Activated CD4-positive, alpha-beta memory T cell treated with anti-CD3 and anti-CD28 coated beads for 36 hours (primary cell): ENCODE results near the gene MAP1LC3B2. TPM values are rescaled to one million over a fixed set of nuclear protein-coding genes. Genes with fewer than 3 reads are reported as not detected.

Source experiments
- CTCF ChIA-PET: fragments of 350-600 bp; sonication (Branson Sonifier 250); formaldehyde crosslinking; loops from one replicate; lab custom pipeline; 2021; ENCODE audit warnings: antibody characterized with exemption, inconsistent platforms; lab: Charles Lee
- POLR2A ChIA-PET: fragments of 350-600 bp; sonication (Branson Sonifier 250); formaldehyde crosslinking; loops from one replicate; lab custom pipeline; 2021; ENCODE audit warnings: antibody characterized with exemption; lab: Charles Lee
- DNase-seq: peaks from one replicate; pipeline ENCODE4 v3.0.0-alpha.2; 2020
- H3K27ac Mint-ChIP-seq: one replicate; pipeline ENCODE4 v1.8.0; 2021; ENCODE audit warnings: mixed read lengths
- H3K27me3 Mint-ChIP-seq: one replicate; pipeline ENCODE4 v1.8.0; 2021; ENCODE audit warnings: mixed read lengths
- H3K36me3 Mint-ChIP-seq: one replicate; pipeline ENCODE4 v1.8.0; 2021; ENCODE audit warnings: mixed read lengths
- H3K4me1 Mint-ChIP-seq: one replicate; pipeline ENCODE4 v1.8.0; 2021; ENCODE audit warnings: low read depth, mixed read lengths
- H3K4me3 Mint-ChIP-seq: one replicate; pipeline ENCODE4 v1.8.0; 2021; ENCODE audit warnings: mild to moderate bottlenecking, mixed read lengths
- H3K9me3 Mint-ChIP-seq: one replicate; pipeline ENCODE4 v1.8.0; 2021; ENCODE audit warnings: mixed read lengths
- intact Hi-C: fragments of 100-400 bp; cut with micrococcal nuclease; formaldehyde crosslinking; loops from one replicate; pipeline ENCODE4 v1.15.1; 2023
- total RNA-seq, 2 experiments: library from RNA; stranded (reverse); gene quantifications; one replicate each; pipeline ENCODE4 v1.2.3, GENCODE V29; 2021

MAP1LC3B2 gene
- total RNA-seq, 2 experiments from 2014 or later, result 0.78 to 1.2 TPM

- DNase-seq, result no peak
- Mint-ChIP-seq H3K36me3 (no peaks in the 10 kb centered on the region), H3K4me1 (peaks cover 2% of the 10 kb centered on the region), H3K9me3 (no peaks in the 10 kb centered on the region), H3K27me3 (peaks cover 2% of the 10 kb centered on the region), H3K4me3 (no peak overlapping the region), H3K27ac (no peak overlapping the region)
- ChIA-PET CTCF (no interaction called here), POLR2A (no interaction called here)
- intact Hi-C loops, result no loop called here
Measured at GRCh38 chr12:116551151-116551550, 8.0 kb upstream of the MAP1LC3B2 start.

DNA sequence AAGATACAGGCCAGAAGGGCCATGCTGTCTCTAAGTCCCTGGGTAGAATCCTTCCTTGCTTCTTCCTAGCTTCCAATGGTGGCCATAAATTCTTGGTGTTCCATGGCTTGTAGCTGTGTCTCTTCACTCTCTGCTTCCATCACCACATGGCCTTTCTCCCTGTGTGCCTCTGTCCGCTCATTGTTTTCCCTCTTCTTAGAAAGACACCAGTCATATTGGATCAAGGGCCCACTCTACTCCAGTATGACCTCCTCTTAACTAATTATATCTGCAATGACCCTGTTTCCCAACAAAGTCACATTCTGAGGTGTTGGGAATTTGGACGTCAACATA is 7.6 kb upstream of the MAP1LC3B2 start:
- H3K36me3 Mint-ChIP-seq, result no peaks in the 10 kb centered on the region
- peaks cover 2% of the 10 kb centered on the region for H3K27me3 Mint-ChIP-seq
- CTCF ChIA-PET, result interaction anchor here (0.9 kb wide), 1 partner anchor 47 kb away, joined by 4 read pairs; no protein-coding TSS in a partner anchor
- POLR2A ChIA-PET, result no interaction called here
- intact Hi-C loops, result no loop called here
- no peaks in the 10 kb centered on the region for H3K9me3 Mint-ChIP-seq
- DNase-seq, result no peak
- no peak overlapping the region for H3K27ac Mint-ChIP-seq
- H3K4me3 Mint-ChIP-seq, result no peak overlapping the region
- H3K4me1 Mint-ChIP-seq, result peaks cover 2% of the 10 kb centered on the region

DNA sequence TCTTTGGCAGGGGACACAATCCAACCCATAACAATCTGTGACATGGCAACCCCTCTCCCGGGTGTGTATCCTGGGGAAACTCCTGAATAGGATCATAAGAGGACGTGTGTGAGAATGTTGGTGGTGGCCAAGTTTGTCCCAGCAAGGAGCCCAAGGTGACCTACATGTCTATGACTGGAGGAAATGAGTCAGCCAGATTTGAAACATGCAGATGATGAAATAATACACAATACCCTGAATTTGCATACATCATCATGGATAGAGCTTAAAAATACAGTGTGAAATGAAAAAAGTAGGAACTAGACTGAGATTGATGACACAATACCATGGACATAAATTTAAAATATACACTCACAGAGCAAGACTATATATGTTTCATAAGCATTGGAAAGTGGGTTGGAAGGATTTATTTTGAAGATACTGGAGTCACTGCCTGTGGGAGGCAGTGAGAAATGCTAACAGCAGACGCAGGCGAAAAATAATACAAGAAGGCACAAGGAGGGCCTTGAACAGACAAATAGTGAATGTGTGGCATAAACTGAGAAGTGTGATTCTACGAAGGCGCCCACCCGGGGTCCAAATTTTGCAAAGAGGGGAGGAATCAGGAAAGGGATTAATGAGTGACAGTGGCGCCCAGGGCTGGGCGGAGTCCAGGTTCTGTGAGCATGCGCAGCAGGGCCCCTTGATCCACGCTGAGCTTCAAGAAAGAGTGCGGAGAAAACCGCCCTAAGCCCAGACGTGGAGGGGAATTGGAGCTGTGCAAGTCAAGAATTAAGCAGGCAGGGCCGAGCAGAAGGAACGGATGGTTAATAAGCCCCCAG is 7.0 kb upstream of the MAP1LC3B2 start:
- Mint-ChIP-seq H3K9me3 (no peaks in the 10 kb centered on the region), H3K36me3 (no peaks in the 10 kb centered on the region), H3K4me1 (peaks cover 7% of the 10 kb centered on the region), H3K4me3 (no peak overlapping the region), H3K27ac (no peak overlapping the region), H3K27me3 (peaks cover 2% of the 10 kb centered on the region)
- intact Hi-C loops, result no loop called here
- DNase-seq, result no peak
- ChIA-PET POLR2A (no interaction called here), CTCF (interaction anchor here (0.9 kb wide), 1 partner anchor 46 kb away, joined by 4 read pairs; no protein-coding TSS in a partner anchor)

DNA sequence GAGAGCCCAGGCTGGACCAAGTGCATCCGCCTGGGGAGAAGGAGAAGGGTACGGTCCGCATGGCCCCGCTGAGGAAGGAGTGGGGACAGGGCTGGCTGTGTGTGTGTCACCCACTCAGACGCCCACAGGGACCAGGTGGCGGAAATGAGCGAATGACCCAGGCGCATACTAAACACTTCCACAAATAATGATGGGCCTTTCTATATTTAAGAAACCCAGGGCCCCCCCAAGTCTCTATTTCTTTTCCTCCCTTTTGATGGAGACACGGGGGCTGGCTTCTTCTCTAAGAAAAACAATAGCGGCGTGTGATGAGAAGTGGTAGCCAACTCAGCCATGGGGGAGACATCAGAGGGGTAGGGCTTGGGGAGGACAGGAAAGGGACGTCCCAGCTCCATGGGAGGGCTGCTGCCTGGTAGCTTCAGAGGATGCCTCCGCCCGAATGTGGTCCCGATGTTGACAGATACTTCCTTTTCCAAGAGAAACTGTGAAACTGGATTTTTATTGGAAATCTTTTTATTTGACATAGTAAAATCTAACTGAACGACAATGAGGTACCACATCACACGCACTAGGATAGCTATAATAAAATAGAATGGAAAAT is 6.3 kb upstream of the MAP1LC3B2 start:
- Mint-ChIP-seq H3K4me3 (no peak overlapping the region), H3K36me3 (no peaks in the 10 kb centered on the region), H3K4me1 (peaks cover 12% of the 10 kb centered on the region), H3K27ac (no peak overlapping the region), H3K27me3 (peaks cover 2% of the 10 kb centered on the region), H3K9me3 (no peaks in the 10 kb centered on the region)
- intact Hi-C loops, result no loop called here
- POLR2A ChIA-PET, result no interaction called here
- no peak for DNase-seq
- CTCF ChIA-PET, result interaction anchor here (0.6 kb wide), 1 partner anchor 10 kb away, joined by 4 read pairs; no protein-coding TSS in a partner anchor

DNA sequence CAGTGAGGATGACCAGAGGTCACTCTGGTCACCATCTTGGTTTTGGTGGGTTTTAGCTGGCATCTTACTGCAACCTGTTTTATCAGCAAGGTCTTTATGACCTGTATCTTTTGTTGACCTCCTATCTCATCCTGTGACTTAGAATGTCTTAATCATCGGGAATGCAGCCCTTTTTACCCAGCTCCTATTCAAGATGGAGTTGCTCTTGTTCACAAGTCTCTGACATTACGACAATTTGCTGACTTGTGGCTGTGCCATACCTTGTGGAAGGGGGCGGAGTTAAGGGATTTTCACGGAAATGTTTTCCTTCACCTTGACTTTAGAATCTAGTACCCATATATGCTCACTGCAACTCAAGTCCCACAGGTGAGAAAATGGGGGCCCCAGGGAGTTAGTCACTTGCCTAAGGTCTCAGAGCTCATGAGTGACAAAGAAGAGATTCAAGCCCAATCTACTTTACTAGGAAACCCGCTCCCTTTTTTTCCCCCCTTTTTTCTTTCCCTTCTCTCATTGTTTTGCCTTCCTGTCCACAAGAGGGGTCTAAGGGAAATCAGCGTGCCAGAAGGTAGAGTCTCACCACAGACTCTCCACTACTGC is 2.7 kb upstream of the MAP1LC3B2 start:
- DNase-seq, result no peak
- no peak overlapping the region for H3K27ac Mint-ChIP-seq
- POLR2A ChIA-PET, result no interaction called here
- CTCF ChIA-PET, result no interaction called here
- H3K36me3 Mint-ChIP-seq, result no peaks in the 10 kb centered on the region
- no peaks in the 10 kb centered on the region for H3K27me3 Mint-ChIP-seq
- no peak overlapping the region for H3K4me3 Mint-ChIP-seq
- intact Hi-C loops, result no loop called here
- H3K9me3 Mint-ChIP-seq, result no peaks in the 10 kb centered on the region
- peaks cover 34% of the 10 kb centered on the region for H3K4me1 Mint-ChIP-seq

GRCh38 chr12:116556964-116557698 is 2.0 kb upstream of the MAP1LC3B2 start:
- no peaks in the 10 kb centered on the region for H3K27me3 Mint-ChIP-seq
- DNase-seq, result no peak
- intact Hi-C loops, result no loop called here
- H3K9me3 Mint-ChIP-seq, result no peaks in the 10 kb centered on the region
- H3K36me3 Mint-ChIP-seq, result no peaks in the 10 kb centered on the region
- H3K4me3 Mint-ChIP-seq, result no peak overlapping the region
- CTCF ChIA-PET, result no interaction called here
- POLR2A ChIA-PET, result no interaction called here
- peaks cover 34% of the 10 kb centered on the region for H3K4me1 Mint-ChIP-seq
- H3K27ac Mint-ChIP-seq, result no peak overlapping the region

DNA sequence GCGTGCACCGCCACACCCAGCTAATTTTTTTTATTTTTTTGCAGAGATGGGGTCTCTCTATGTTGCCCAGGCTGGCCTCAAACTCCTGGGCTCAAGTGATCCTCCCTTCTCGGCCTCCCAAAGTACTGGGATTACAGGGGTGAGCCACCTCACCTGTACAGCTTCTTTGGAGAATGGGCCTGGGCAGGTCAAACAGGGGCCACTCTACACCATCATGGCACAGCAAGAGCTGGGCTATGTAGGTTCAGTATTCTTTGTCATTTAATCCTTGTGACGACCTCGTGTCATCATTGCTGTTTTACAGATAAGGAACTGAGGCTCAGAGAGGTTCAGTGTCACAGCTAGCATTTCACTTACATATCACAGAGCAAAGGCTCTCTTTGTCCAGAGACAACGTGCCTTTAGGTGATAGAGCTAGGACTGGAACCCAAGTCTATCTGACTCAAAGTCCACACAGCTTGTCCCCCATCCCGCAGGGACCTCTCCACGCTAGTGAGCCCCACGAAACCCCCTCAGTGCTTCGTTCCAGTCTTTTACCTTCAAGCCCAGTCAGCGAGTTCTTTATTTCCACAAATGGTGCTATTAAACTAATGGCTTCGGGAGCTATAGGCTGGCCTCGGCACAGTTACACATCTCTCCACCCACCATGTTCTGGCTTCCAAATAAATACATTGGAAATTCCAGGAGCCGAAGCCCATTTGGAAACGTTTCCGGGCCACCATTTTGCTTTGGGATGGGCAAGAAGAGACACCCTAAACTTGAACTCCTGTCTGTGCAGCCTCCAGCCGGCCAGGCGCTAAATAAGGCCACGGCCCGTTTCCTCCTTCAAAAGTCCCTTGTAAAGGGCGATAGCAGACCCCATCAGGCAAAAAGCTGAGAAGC is 660 bp upstream of the MAP1LC3B2 start:
- peak overlapping the region; percentile 95 for H3K27ac Mint-ChIP-seq
- DNase-seq, result no peak
- intact Hi-C loops, result loop anchor here (1.0 to 2.0 kb wide), 5 partner anchors 20 to 281 kb away; partner anchors contain the start of gene MED13L
- peak overlapping the region; percentile 69 for H3K4me3 Mint-ChIP-seq
- POLR2A ChIA-PET, result no interaction called here
- H3K4me1 Mint-ChIP-seq, result peaks cover 34% of the 10 kb centered on the region
- no peaks in the 10 kb centered on the region for H3K27me3 Mint-ChIP-seq
- CTCF ChIA-PET, result interaction anchor here (0.7 to 1.2 kb wide), 3 partner anchors 25 to 145 kb away, joined by 3 read pairs; no protein-coding TSS in a partner anchor
- H3K36me3 Mint-ChIP-seq, result peaks cover 1% of the 10 kb centered on the region
- peaks cover 5% of the 10 kb centered on the region for H3K9me3 Mint-ChIP-seq

DNA sequence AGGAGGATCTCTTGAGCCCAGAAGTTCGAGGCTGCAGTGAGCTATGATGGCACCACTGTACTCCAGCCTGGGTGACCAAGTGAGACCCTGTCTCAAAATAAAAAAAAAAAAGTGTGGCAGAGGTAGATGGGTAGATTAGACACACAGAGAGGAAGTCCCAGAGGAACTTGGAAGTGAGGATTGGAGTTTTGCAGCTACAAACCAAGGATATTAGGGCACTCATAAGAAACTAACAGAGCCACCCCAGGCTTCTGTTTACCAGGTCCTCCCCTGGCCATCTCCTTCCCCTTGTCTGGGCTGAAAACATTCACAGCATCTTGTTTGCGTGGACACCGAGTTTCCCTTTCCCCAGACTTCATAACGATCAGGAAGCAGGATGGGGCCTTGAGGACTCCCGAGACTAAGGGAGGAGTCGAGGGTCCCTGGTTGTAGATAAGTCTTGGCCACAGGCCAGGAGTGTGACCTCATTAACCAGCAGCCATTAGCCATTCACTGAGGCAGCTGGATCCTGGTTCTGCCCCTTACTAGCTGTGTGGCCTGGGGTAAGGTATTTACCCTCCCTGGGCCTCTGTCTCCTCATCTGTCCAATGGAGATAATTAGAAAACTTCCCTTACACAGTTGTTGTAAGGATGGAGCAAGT is 2.1 kb downstream of the MAP1LC3B2 start:
- Mint-ChIP-seq H3K9me3 (peaks cover 14% of the 10 kb centered on the region), H3K27me3 (no peaks in the 10 kb centered on the region), H3K4me1 (peaks cover 32% of the 10 kb centered on the region), H3K27ac (peak overlapping the region; percentile 30), H3K36me3 (peaks cover 3% of the 10 kb centered on the region), H3K4me3 (no peak overlapping the region)
- intact Hi-C loops, result no loop called here
- ChIA-PET POLR2A (interaction anchor here (0.7 to 2.2 kb wide), 2 partner anchors 23 to 69 kb away, joined by 3 to 10 read pairs; no protein-coding TSS in a partner anchor), CTCF (interaction anchor here (0.6 to 1.4 kb wide), 2 partner anchors 18 to 38 kb away, joined by 4 read pairs; no protein-coding TSS in a partner anchor)
- no peak for DNase-seq

DNA sequence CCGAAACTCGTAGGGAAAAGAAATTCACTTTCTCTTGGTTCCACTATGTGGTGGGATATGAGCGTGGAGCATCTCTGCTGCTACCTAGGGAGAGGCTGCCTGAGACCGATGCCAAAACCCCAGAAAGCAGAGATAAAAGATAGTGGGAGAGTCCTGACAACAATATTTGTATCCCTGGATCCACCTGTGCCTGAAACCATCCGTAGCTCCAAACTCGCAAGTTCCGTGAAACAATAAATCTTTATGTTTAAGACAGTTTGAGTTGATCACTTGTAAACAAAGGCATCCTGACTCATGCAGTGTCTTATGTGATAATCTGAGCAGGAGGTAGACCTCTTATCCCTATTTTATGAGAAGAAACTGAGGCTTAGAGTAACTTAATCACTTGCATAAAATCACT is 2.9 kb downstream of the MAP1LC3B2 start:
- intact Hi-C loops, result no loop called here
- peaks cover 3% of the 10 kb centered on the region for H3K36me3 Mint-ChIP-seq
- no peak for DNase-seq
- no peak overlapping the region for H3K27ac Mint-ChIP-seq
- H3K4me1 Mint-ChIP-seq, result peaks cover 28% of the 10 kb centered on the region
- CTCF ChIA-PET, result interaction anchor here (0.7 kb wide), 1 partner anchor 9 kb away, joined by 4 read pairs; no protein-coding TSS in a partner anchor
- H3K9me3 Mint-ChIP-seq, result peaks cover 14% of the 10 kb centered on the region
- H3K27me3 Mint-ChIP-seq, result no peaks in the 10 kb centered on the region
- POLR2A ChIA-PET, result no interaction called here
- H3K4me3 Mint-ChIP-seq, result no peak overlapping the region

- peak overlapping the region; percentile 15 for H3K27ac Mint-ChIP-seq
- POLR2A ChIA-PET, result no interaction called here
- H3K36me3 Mint-ChIP-seq, result peaks cover 3% of the 10 kb centered on the region
Measured at GRCh38 chr12:116563262-116563661, 4.1 kb downstream of the MAP1LC3B2 start.

GRCh38 chr12:116564080-116564479 is 4.9 kb downstream of the MAP1LC3B2 start:
- ChIA-PET CTCF (no interaction called here), POLR2A (no interaction called here)
- intact Hi-C loops, result no loop called here
- H3K27ac Mint-ChIP-seq, result no peak overlapping the region
- peaks cover 3% of the 10 kb centered on the region for H3K36me3 Mint-ChIP-seq
- H3K4me3 Mint-ChIP-seq, result no peak overlapping the region
- no peak for DNase-seq
- peaks cover 14% of the 10 kb centered on the region for H3K4me1 Mint-ChIP-seq
- peaks cover 14% of the 10 kb centered on the region for H3K9me3 Mint-ChIP-seq
- no peaks in the 10 kb centered on the region for H3K27me3 Mint-ChIP-seq

More at GRCh38 chr12:116563262-116563661, 4.1 kb downstream of the MAP1LC3B2 start:
- Mint-ChIP-seq H3K9me3 (peaks cover 14% of the 10 kb centered on the region), H3K27me3 (no peaks in the 10 kb centered on the region), H3K4me1 (peaks cover 21% of the 10 kb centered on the region), H3K4me3 (no peak overlapping the region)
- no peak for DNase-seq
- CTCF ChIA-PET, result no interaction called here
- intact Hi-C loops, result no loop called here
